Myocyte (in vitro differentiated cells): ENCODE measurements around the gene TLCD2. TPM values are rescaled to one million over a fixed set of nuclear protein-coding genes. Genes with fewer than 3 reads are reported as not detected.

ENCODE experiments used
- DNase-seq: peaks from one replicate; pipeline ENCODE4 v3.0.0-alpha.2; 2012; ENCODE audit warnings: low read depth
- total RNA-seq: library from RNA; depleted of rRNA; stranded (reverse); fragments of >200 nt; gene quantifications from 2 replicates; pipeline ENCODE4 v1.2.3, GENCODE V29; 2014

The TLCD2 gene
- total RNA-seq, 1 donor from 2014 or later = 1.7 TPM

DNA sequence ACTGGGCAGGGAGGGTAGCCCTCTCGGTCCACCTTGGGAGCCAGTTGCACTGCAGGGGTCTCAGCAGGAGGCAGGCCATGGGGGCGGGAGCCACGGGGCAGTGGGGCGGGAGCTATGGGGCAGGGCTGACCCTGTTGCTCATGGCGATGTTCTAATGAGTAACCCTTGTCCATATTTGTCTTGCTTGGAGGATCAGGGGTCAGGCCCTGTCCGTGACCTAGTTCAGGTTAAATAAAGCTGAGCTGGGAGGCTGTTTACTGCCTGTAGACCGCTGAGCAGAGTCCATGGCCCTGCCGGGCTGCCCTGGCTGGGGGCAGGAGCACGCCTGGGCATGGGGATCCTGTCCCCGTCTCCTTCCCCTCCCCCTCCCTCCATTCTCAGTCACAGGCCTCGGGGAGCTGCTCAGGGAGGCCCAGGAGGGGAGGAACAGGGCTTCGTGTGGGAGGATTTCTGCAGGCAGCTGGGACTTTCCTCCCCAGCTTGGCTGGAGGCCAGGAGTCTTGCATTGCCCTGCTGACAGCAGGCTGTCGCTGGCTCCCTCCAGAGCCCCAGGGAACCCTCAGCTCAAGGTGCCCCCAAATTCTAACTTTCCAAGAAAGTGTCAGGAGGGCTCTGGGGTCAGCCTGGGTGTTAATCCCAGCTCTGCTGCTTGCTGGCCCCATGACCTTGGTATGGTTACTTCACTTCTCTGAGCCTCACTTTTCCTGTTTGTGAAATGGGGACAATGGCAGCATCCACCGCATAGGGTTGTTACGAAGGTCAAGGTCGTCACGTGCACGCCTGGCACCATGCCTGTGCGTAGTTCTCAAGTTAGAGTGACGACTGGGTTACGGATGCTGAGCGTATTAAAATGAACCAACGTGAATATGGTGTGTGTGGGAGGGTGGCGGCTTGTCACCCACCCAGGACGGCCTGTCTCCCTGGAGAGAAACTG is 26.4 kb upstream of the TLCD2 start:
- peak; percentile 69 for DNase-seq

DNA sequence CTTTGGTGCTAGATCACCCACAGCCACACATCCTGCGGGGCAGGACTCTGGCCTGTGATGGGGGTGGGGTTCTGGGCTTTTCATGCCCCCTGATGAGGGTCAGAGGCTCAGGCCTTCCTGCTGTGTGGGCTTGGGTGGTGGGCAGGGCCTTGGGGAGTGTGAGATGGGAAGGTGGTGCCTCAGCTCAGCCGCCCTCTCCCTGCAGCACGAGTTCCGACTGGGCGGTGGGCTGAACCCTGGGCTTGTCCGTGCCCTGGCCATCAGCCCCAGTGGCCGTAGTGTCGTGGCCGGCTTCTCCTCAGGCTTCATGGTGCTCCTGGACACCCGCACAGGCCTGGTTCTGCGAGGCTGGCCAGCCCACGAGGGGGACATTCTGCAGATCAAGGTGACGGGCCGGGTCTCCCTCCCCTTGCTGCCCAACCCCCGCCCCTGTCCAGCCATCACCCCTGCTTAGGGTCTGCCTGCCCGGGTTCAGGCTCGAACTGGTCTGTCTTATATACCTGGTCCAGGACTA is 25.7 kb upstream of the TLCD2 start:
- DNase-seq = no peak

DNA sequence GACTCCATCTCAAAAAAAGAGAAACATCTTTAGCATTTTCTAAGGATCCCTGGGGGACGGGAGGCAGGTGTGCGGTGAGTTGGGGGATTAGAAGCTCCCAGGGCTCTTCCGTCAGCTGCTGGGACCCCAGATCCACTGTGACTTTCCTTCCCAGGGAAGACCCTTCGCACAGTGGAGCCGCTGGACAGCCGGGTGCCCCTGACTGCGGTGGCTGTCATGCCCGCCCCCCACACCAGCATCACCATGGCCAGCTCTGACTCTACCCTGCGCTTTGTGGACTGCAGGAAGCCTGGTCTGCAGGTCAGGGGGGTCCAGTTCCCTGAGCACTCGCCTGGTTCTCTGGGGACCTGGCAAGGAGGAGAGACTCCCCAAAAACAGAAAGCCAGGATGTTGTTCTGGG is 25.2 kb upstream of the TLCD2 start:
- no peak for DNase-seq

DNA sequence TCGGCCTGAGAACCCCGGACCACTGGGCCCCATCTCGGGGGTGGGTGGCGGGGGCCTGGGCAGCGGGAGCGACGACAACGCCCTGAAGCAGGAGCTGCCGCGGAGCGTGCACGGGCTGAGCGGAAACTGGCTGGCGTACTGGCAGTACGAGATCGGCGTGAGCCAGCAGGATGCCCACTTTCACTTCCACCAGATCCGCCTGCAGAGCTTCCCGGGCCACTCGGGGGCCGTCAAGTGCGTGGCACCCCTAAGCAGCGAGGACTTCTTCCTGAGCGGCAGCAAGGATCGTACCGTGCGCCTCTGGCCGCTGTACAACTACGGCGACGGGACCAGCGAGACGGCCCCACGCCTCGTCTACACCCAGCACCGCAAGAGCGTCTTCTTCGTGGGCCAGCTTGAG is 23.6 kb upstream of the TLCD2 start:
- no peak for DNase-seq

DNA sequence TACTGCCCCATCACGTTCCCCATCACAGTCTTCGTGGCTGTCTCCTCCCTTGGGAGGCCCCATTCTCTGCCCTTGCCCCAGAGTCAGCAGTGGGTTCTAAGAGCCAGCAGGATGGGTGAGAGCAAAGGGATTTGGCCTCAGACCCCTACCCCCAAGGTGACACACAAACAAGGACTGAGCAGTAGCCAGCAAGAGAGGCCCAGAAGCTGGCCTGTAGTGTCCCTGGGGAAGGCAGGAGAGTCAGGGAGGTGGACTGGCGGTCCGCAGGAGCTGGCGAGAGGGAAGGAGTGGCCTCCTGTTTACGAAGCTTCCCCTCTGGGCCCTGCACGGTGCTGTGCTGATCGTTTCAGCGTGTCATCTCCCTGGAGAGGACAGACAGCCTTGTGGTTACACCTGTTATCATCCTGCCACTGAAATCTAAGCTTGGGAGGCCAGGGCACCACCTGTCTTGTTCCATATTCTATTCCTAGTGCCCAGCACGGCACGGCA is 22.7 kb upstream of the TLCD2 start:
- DNase-seq = peak; percentile 91

DNA sequence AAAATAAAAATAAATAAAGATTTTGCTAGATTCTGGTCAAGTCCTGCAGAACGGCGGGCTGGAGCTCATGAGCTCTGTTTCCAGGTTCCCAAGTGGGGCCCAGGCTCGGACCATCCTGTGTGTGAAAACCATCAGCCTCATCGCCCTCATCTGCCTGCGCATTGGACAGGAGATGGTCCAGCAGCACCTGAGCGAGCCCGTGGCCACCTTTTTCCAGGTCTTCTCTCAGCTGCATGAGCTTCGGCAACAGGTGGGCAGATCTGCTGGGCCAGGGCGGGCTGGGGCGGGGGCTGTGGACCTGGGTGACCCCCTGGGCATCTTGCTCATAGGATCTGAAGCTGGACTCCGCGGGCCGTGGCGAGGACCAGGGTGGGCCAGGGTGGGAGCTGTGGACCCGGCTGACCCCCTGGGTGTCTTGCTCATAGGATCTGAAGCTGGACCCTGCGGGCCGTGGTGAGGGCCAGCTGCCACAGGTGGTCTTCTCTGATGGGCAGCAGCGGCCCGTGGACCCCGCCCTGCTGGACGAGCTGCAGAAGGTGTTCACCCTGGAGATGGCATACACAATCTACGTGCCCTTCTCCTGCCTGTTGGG is 22.2 kb upstream of the TLCD2 start:
- peak; percentile 41 for DNase-seq

DNA sequence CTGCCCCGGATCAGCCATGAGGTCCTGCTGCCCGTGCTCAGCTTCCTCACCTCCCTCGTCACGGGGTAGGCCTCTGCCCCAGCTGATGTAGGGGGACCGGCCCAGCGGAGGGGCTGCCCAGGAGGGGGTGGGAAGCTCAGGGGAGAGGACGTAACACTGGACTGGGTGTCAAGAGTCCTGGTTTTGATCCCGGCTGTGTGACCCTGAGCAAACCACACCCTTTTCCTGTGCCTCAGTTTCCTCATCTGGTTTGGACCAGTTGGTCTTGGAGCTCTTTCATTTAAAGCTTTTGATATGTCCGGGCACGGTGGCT is 21.0 kb upstream of the TLCD2 start:
- DNase-seq = no peak

DNA sequence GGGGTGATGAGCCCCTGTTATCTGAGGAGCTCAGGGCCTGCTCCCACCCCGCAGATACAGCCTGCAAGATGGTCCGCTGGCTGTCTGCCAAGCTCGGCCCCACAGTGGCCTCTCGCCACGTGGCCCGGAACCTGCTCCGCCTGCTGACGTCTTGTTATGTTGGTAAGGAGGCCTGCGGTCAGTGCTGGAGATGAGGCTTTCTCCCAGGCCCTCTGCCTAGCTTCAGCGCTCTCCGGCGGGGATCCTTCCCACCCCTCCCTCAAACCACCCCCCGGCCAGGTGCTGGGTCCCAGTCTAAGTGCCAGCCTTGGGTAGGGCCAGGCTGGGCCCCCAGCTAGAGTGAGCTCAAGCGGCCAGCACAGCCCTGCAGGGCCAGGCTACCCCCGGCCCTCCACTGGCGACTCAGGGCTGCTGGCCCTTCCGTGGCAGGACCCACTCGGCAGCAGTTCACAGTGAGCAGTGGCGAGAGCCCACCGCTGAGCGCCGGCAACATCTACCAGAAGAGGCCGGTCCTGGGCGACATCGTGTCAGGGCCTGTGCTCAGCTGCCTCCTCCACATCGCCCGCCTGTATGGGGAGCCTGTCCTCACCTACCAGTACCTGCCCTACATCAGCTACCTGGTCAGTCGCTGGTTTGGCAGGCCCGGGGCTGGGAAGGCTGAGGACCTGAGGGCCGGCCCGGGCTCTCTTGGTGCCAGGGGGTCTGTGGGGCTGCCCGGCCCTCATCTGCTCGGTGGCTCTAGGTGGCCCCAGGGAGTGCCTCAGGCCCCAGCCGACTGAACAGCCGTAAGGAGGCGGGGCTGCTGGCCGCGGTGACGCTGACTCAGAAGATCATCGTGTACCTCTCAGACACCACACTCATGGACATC is 20.4 kb upstream of the TLCD2 start:
- peak; percentile 93 for DNase-seq

DNA sequence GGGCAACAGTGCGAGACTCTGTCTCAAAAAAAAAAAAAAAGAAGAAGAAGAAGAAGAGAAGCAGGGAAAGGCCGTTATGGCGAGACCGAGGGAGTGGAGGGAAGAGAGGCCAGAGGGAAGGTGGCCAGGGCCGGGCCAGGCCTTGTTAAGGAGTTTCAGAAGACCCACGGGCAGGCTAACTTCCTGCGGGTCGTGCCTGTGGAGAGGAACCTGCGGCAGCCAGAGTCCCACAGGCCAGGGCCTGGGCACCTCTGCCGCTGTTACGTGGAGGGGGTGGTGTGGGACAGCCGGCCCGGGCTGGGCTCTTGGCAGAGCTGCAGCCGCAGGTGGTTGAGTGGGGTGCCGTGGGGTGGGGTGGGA is 19.8 kb upstream of the TLCD2 start:
- DNase-seq = no peak

DNA sequence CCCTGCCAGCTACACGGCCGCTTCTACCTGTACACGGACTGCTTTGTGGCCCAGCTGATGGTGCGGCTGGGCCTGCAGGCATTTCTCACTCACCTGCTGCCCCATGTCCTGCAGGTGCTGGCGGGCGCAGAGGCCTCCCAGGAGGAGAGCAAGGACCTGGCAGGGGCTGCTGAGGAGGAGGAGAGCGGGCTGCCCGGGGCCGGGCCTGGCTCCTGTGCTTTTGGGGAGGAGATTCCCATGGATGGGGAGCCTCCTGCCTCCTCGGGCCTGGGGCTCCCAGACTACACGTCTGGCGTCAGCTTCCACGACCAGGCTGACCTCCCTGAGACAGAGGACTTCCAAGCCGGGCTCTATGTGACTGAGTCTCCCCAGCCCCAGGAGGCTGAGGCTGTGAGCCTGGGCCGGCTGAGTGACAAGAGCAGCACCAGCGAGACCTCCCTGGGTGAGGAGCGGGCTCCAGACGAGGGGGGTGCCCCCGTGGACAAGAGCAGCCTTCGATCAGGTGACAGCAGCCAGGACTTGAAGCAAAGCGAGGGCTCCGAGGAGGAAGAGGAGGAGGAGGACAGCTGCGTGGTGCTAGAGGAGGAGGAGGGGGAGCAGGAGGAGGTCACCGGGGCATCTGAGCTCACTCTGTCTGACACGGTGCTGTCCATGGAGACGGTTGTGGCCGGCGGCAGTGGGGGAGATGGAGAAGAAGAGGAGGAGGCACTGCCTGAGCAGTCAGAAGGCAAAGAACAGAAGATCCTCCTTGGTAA is 17.9 kb upstream of the TLCD2 start:
- no peak for DNase-seq

DNA sequence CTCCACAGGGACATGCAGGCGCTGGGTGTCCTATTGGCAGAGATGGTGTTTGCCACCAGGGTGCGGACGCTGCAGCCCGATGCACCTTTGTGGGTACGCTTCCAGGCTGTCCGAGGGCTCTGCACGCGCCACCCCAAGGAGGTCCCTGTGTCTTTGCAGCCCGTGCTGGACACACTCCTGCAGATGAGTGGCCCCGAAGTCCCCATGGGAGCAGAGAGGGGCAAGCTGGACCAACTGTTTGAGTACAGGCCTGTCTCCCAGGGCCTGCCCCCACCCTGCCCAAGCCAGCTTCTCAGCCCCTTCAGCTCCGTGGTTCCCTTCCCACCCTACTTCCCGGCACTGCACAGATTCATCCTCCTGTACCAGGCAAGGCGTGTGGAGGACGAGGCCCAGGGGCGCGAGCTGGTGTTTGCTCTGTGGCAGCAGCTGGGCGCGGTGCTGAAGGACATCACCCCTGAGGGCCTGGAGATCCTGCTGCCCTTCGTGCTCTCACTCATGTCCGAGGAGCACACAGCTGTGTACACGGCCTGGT is 17.1 kb upstream of the TLCD2 start:
- no peak for DNase-seq

DNA sequence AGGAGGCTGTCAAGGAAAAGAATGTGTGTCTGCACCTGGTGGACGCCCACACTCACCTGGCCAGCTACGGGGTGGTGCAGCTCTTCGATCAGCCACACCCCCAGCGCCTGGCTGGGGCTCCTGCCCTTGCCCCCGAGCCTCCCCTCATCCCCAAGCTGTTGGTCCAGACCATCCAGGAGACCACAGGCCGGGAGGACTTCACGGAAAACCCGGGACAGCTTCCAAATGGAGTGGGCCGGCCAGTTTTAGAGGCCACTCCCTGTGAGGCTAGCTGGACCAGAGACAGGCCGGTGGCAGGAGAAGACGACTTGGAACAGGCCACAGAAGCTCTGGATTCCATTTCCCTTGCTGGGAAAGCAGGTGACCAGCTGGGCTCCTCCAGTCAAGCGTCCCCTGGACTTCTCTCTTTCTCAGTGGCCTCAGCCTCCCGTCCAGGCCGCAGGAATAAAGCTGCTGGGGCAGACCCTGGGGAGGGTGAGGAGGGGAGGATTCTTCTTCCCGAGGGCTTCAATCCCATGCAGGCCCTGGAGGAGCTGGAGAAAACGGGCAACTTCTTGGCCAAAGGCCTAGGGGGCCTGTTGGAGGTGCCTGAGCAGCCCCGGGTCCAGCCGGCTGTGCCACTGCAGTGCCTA is 16.6 kb upstream of the TLCD2 start:
- DNase-seq = peak; percentile 28

DNA sequence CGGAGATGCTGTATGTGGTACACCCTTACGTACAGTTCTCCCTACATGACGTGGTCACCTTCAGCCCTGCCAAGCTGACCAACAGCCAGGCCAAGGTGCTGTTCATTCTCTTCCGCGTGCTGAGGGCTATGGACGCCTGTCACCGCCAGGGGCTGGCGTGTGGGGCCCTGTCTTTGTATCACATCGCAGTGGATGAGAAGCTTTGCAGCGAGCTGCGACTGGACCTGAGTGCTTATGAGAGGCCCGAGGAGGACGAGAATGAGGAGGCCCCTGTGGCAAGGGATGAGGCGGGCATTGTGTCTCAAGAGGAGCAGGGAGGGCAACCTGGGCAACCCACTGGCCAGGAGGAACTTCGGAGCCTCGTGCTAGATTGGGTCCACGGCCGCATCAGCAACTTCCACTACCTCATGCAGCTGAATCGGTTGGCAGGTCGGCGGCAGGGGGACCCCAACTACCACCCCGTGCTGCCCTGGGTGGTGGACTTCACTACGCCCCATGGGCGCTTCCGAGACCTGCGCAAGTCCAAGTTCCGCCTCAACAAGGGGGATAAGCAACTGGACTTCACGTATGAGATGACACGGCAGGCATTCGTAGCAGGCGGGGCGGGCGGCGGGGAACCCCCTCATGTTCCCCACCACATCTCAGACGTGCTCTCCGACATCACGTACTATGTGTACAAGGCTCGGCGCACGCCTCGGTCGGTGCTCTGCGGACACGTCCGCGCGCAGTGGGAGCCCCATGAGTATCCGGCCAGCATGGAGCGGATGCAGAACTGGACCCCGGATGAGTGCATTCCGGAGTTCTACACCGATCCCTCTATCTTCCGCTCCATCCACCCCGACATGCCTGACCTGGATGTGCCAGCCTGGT is 15.7 kb upstream of the TLCD2 start:
- no peak for DNase-seq

DNA sequence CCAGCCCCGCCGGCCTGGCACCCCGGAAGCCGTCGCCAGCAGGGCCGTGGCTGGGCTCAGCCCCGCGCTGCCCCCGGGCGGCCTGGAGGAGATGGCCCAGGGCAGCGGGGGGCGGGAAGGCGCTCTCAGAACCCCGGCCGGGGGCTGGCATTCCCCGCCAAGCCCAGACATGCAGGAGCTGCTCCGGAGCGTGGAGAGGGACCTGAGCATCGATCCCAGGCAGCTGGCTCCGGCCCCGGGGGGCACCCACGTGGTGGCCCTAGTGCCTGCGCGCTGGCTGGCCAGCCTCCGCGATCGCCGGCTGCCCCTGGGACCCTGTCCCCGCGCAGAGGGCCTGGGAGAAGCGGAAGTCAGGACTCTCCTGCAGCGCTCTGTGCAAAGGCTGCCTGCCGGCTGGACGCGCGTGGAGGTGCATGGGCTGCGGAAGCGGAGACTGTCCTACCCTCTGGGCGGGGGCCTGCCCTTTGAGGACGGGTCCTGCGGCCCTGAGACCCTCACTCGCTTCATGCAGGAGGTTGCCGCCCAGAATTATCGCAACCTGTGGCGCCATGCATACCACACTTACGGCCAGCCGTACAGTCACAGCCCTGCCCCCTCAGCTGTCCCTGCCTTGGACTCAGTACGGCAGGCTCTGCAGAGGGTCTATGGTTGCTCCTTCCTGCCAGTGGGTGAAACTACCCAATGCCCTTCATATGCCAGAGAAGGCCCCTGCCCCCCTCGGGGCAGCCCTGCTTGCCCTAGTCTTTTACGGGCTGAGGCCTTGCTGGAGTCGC is 14.9 kb upstream of the TLCD2 start:
- DNase-seq = peak; percentile 28

DNA sequence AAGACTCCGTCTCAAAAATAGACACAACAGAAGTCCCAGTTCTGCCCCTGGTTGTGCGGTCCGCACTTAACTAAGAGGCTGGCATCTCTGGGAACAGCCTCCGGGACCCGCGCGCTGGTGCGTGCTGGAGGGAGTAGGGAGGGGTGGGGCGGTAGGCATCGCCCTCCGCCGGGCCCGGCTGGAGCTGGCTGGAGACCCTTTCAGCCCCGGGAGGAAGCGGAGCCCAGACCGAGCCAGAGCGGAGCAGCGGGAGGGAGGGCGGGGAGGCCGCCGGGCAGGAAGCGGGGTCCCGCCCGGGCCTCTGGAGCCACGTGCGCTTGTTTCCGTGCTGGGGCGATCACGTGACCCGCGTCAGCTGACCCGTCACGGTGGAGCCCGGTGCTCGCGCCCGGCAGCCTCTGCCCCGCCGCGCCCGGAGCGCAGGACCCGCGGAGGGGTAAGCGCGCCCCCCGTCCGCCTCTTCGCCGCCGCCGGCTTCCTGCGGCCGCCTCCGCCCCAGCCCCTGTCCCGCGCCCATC is 14.2 kb upstream of the TLCD2 start, which contains the start of gene WDR81:
Gene WDR81 (plus strand): TSS at position 354 of the 518 bp plus-strand sequence. CDS start 256 bp downstream, outside the sequence.
- DNase-seq = peak; percentile 86

DNA sequence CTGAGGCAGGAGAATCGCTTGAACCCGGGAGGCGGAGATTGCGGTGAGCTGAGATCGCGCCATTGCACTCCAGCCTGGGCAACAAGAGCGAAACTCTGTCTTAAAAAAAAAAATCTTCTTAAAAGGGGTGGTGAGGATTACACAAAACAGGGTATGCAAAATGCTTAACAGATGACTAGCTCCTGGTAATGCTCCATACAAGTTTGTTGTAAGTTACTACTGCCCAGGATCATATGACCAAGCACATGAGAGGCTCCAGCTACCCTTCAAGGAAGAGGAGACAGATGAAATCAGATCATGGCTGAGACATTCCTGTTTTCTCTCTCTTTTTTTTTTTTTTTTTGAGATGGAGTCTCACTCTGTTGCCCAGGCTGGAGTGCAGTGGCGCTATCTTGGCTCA is 11.8 kb upstream of the TLCD2 start:
- peak; percentile 47 for DNase-seq

DNA sequence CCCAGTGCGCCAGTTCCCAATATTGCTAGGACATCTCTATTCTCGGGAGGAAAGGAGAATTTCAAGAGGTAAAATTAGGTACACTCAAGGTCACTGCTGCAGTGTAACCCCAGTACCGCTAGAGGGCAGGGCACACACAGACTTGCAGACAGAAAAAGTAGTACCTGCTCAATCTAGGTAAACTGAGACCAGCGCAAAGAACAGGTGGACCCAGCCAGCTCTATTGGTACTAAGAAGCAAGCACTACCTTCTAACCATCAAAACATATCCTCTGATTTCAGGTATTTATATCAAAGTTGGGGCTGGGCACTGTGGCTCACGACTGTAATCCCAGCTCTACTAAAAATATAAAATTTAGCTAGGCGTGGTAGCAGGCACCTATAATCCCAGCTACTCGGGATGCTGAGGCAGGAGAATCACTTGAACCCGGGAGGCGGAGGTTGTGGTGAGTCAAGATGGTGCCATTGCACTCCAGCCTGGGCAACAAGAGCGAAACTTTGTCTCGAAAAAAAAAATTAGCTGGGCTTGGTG is 10.7 kb upstream of the TLCD2 start:
- peak; percentile 72 for DNase-seq
